C1 segment of cervical spinal cord (tissue), 14 donors: ENCODE data around the gene HMOX1.
A peak's percentile ranks its signal among the peaks of the same experiment; 100 is the strongest.
"Not testable (repeated sequence)": the region's sequence is repeated elsewhere in the genome, so short reads cannot be mapped to it uniquely, and the experiment has no call there.

ENCODE experiments used
- DNase-seq, 14 donors: peaks; one replicate each; lab custom pipeline; 2025; lab: John Stamatoyannopoulos, UW

HMOX1 gene

GRCh38 chr22:35378621-35379020 is 2.3 kb upstream of the HMOX1 start:
- no peak for DNase-seq

- no peak for DNase-seq
Observed at GRCh38 chr22:35379146-35379993, 1.5 kb upstream of the HMOX1 start.

GRCh38 chr22:35380013-35380412 is 883 bp upstream of the HMOX1 start:
- peak in 1 of 14 donors; percentile 31 for DNase-seq

GRCh38 chr22:35381424-35382009 is 621 bp downstream of the HMOX1 start:
- DNase-seq: peak in 1 of 14 donors; percentile 51

GRCh38 chr22:35383679-35384071 is 2.8 kb downstream of the HMOX1 start:
- no peak for DNase-seq

GRCh38 chr22:35384527-35384926 is 3.6 kb downstream of the HMOX1 start:
- DNase-seq: no peak

- no peak for DNase-seq
Observed at GRCh38 chr22:35384975-35385588, 4.2 kb downstream of the HMOX1 start.

GRCh38 chr22:35386670-35387288 is 5.9 kb downstream of the HMOX1 start:
- DNase-seq: no peak

- DNase-seq: no peak
Observed at GRCh38 chr22:35390933-35391332, 10.0 kb downstream of the HMOX1 start.

GRCh38 chr22:35392357-35392756 is 11.5 kb downstream of the HMOX1 start:
- DNase-seq: no peak

- no peak for DNase-seq
Observed at GRCh38 chr22:35393116-35394010, 12.5 kb downstream of the HMOX1 start.

- DNase-seq: no peak
Observed at GRCh38 chr22:35394011-35394312, 13.1 kb downstream of the HMOX1 start.

- no peak for DNase-seq
Observed at GRCh38 chr22:35394810-35395563, 14.1 kb downstream of the HMOX1 start.

- not testable (repeated sequence) for DNase-seq
Observed at GRCh38 chr22:35396622-35397021, 15.7 kb downstream of the HMOX1 start.

- peak in 1 of 14 donors; percentile 9 for DNase-seq
Observed at GRCh38 chr22:35397095-35397904, 16.4 kb downstream of the HMOX1 start.

GRCh38 chr22:35398591-35398973 is 17.7 kb downstream of the HMOX1 start:
- no peak for DNase-seq

- no peak for DNase-seq
Observed at GRCh38 chr22:35399114-35399677, 18.3 kb downstream of the HMOX1 start.

- DNase-seq: peak; percentile 63 to 96 (median 93)
Observed at GRCh38 chr22:35399678-35400500, 19.0 kb downstream of the HMOX1 start, which contains the start of gene MCM5. Gene MCM5 (plus strand): TSS chr22:35400140. CDS start chr22:35400439, 299 bp downstream.

- DNase-seq: no peak
Observed at GRCh38 chr22:35400501-35400790, 19.6 kb downstream of the HMOX1 start.
